ENCODE results near the gene RTBDN.
"Not testable (repeated sequence)": the region's sequence is repeated elsewhere in the genome, so short reads cannot be mapped to it uniquely, and the experiment has no call there.

RTBDN gene

DNA sequence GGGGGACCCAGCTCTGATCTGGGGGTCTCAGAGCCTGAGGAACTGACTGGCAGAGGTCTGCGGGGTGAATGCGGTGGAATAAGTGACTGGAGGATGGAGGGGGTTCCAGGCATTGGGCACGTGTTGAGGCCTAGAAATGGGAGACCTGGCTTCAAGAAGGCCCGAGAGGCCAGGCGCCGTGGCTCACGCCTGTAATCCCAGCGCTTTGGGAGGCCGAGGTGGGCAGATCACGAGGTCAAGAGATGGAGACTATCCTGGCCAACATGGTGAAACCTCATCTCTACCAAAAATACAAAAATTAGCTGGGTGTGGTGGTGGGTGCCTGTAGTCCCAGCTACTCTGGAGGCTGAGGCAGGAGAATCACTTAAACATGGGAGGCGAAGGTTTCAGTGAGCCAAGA lies 16.6 kb downstream of the RTBDN start:
- not testable (repeated sequence) for DNase-seq

DNA sequence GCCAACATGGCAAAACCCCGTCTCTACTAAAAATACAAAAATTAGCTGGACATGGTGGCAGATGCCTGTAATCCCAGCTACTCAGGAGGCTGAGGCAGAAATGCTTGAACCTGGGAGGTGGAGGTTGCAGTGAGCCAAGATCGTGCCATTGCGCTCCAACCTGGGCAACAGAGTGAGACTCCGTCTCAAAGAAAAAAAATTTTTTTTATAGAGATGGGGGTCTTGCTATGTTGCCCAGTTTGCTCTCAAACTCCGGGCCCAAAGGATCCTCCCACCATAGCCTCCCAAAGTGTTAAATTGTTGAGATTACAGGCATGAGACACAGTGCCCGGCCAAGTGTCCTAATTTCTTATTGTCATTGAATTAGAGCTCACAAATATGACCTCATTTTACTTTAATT lies 17.2 kb downstream of the RTBDN start:
- not testable (repeated sequence) for DNase-seq

DNA sequence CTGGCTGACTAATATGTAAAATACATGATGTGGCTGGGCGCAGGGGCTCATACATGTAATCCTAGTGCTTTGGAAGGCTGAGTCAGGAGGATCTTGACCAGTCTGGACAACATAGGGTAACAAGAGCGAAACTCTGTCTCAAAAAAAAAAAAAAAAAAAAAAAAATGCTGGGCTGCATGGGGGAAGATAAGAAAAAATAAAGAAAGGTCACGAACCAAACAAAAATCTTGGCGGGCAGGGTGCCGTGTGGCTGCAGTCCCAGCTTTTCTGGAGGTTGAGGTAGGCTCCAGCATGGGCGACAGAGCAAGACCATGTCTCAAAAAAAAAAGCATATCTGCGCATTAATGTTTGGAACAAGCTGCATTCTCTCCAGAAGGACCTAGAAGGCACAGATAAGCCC lies 19.3 kb downstream of the RTBDN start:
- DNase-seq = no peak

DNA sequence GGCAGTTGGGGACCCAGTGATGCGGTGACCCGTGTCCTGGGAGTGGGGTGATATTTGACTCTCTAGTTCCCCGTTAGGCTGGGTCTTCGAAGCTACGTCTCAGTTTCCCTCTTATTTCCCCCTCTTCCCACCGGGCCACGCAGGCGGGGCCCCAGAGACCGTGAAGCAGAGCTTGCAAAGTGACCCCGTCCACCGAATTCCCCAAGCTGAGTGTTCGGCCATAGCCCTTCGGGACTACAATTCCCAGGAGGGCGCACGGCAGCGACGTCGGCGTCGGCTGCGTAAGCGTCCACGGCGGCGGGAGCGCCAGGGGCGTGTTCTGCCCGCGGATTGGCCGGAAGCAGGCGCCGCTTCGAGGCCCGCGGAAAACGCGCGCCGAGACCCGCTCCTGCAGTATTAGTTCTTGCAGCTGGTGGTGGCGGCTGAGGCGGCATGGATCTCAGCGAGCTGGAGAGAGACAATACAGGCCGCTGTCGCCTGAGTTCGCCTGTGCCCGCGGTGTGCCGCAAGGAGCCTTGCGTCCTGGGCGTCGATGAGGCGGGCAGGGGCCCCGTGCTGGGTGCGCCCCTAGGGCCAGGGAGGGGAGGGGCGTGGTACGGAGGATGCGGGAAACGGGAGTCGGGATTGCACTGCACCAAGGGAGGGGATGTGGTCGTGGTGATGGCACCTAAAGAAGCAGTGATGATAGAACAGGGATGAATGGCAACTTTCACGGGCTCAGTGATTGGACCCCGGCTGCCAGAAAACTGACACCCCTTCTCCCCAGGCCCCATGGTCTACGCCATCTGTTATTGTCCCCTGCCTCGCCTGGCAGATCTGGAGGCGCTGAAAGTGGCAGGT lies 27.9 kb downstream of the RTBDN start, which contains the start of gene RNASEH2A:
RNASEH2A (plus strand) TSS at position 343 of the 840 bp plus-strand sequence; CDS start at position 433, 90 bp downstream.
- peak; percentile 91 for DNase-seq

DNA sequence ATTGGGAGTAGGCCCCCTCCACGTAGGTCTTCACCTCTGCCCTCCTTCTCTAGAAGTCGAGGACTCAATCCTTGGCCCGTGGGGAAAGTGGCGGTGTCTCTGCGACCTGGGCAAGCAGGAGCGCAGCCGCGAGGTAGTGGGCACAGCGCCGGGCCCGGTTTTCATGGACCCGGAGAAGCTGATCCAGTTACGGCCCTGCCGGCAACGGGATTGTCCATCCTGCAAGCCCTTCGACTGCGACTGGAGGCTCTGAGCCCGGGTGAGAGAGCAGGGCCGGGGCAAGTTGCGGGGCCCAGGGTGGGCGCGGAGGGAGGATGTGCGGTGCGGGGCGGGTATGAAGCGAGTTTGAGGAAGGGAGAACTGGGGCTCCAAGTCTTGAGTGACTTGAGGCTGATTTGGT lies 30.3 kb downstream of the RTBDN start:
- DNase-seq = no peak

DNA sequence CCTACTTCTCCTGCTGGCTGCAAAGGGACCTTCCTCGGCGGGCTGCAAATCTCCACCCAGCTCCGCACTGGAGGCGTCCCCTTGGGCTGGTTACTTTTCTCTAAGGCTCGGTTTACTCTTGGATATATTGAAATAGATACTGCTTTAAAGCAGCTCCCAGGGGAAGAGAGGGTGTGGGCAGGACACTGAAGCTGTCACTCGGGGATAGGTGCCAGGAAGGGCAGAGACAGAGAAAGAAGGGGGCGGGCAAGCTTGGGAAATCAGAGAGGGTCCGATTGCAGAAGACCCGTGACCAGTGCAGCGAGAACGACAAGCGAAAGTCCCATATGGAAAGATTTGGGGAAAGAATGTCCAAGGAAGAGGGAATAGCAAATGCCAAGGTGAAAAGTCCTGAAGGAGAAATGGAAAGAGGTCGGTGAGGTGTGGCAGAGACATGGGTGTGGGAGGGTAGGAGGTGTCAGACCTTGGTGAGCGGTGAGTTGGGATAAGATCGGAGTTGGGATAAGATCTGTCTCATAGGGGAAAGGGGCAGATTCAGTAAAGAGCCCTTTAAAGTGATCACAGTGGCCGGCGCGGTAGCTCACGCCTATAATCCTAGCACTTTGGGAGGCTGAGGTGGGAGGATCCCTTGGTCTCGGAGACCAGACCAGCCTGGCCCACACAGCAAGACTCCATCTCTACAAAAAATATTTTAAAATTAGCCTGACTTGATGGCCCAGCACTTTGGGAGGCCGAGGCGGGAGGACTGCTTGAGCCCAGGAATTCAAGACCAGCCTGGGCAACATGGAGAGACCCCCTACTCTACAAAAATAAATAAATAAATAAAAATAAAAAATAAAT lies 31.9 kb downstream of the RTBDN start:
- no peak for DNase-seq

DNA sequence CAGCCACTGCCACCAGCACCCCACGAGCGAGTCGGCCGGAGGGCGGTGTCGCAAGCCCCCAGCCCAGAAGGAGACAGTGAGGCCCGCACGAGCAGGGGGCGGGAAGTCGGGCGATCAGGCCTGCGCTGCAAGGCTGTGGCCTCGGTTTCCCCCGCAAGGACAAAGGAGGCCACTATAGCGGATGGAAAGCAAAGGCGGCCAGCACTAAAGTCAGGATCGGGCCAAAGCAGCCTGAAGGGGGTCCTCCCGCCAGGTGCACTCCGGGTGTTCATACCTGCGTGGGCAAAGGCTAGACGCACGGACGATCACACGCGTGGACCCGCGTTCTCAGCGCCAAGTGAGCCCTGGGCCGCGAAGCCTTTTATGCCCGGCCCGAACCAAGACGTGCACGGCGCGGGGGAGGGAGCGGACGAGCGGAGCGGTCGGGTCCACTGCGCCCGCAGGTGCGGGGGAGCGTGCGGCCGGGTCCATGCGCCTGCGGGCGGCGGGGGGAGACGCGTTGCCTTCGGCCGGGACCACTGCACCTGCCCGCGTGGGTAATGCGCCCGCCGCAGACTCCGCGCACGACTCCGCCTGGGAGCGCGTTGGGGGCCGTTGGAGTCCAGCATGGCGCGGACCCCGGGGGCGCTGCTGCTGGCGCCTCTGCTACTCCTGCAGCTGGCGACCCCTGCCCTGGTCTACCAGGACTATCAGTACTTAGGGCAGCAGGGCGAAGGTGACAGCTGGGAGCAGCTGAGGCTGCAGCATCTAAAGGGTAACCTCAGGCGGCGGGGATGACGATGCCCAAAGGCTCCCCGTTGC lies 32.7 kb downstream of the RTBDN start, which contains the start of the genes PRDX2 and THSD8:
PRDX2 (minus strand) TSS at position 335 of the 801 bp plus-strand sequence. CDS start 539 bp downstream, outside the sequence.
THSD8 (plus strand) TSS at position 604 of the 801 bp plus-strand sequence; CDS start at position 607, 3 bp downstream.
- DNase-seq = peak; percentile 82

DNA sequence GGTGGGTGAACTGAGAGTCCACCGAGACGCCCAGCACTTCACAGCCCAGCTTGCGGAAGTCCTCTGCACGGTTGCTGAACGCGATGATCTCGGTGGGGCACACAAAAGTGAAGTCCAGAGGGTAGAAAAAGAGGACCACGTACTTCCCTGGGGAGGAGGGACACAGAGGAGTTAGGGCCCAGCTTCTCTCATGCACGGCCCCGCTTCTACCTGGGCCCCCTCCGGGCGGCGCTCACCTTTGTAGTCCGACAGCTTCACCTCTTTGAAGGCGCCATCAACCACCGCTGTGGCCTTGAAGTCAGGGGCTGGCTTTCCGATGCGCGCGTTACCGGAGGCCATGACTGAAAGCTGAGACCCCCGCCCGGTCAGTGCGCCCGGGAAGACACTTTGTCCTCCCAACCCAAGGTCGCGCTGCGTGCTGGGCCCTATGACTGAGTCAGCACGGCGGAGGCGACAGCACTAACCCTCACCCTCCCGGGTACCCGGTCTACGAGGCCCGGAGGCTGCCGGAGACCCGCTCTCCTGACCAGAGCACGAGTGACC lies 33.4 kb downstream of the RTBDN start:
- DNase-seq = peak; percentile 37

DNA sequence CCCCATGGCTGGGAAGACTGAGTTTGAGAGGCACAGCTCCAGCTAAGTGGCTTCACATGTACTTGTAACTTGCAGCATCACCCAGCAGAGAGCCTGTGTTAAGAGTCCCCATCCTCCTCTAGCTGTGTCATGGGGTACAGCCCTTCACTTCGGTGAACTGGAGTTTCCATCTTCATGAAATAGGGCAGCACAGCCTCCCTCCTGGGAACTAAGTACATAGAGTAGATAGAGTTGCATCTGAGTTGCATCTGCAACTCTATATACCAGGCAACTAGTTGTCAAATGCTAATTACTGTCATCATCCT lies 34.0 kb downstream of the RTBDN start:
- DNase-seq = no peak

DNA sequence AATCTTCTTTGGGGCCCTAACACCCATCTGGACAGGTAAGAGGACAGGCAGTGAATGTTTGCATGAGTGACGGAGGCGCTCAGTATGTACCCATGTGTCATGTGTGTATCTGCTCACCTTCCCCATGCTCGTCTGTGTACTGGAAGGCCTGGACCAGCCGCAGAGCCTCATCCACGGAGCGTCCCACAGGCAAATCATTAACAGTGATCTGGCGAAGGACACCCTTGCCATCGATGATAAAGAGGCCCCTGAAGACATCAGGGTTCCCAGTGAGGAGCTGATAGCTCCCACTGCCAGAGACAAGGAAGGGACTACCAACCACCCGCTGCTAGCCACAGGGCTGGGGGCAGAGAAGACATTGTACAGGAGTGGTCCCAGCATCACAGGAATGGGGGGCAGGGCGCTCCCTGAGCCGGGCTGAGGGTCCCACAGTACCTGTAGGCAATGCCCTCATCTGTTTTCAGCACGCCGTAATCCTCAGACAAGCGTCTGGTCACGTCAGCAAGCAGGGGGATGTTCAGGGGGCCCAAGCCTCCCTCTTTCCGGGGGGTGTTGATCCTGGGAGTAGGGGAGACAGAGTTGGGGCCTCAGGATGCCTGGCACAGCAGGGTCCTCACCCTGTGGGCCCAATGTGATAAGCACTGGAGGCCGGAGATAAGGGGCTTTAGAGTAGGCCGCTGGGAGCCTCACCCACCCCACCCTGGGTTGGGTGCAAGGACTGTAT lies 34.5 kb downstream of the RTBDN start:
- no peak for DNase-seq

DNA sequence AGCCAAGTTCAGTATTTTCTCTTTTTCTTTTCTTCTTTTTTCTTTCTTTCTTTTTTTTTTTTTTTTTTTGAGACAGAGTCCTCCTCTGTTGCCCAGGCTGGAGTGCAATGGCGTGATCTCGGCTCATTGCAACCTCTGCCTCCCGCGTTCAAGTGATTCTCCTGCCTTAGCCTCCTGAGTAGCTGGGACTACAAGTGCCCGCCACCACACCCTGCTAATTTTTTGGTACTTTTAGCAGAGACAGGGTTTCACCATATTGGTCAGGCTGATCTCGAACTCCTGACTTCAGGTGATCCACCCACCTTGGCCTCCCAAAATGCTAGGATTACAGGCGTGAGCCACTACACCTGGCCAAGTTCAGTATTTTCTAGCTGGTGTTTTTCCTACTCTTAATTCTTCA lies 36.8 kb downstream of the RTBDN start:
- DNase-seq = not testable (repeated sequence)

DNA sequence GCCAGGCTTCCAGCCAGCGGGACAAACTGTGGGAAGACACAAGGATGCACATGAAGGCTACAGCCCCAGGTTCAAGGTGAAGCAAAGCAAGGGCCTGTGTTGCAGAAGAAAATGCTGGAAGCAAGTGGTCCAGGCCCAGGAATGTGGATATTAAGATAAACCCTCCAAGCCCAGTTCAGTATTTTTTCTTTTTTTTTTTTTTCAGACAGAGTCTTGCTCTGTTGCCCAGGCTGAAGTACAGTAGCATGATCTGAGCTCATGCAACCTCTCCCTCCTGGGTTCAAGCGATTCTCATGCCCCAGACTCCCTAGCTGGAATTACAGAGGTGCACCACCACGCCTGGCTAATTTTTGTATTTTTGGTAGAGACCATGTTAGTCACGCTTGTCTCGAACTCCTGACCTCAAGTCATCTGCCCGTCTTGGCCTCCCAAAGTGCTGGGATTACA lies 37.2 kb downstream of the RTBDN start:
- DNase-seq = no peak

DNA sequence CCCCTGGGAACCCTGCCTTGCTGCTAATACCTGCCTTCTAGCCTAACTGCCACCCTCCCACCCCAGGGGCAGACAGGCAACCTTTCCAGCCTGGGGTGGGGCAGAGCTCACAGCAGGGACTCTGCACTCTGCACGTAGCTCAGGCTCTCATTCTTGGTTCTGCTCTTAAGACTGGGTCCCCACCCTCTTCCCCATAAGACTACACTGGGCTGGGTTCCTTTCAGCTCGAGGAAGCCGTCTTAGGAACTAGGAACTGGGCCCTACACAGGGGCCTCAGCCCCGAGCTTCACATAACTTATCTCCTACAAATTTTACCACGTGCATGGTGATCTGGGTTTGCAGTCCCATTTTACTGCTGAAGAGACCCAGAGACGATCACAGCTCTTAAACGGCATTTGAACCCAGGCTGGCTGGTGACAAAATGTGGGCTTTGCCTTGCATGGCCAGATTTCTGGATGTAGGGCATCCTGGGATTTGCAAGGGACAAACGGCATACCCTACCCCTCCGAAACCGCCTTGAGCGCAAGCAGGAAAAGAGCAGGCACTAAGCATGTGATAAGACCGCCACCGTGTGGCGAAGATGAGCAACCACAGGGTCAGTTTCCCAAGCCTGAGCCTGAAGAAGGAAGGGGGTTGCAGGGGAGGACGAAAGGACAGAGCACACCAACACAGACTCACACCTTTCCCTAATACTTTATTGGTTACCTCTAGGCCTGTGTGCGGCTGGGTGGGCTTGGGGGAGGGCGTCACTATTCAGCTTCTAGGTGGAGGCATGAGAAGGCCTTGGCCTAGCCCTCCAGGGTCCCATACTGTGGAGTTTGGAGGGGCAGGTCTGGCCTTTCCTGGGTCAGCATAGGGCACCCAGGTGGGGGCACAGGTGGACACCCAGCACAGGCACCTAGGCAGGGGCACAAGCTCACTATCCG lies 38.0 kb downstream of the RTBDN start:
- peak; percentile 81 for DNase-seq

DNA sequence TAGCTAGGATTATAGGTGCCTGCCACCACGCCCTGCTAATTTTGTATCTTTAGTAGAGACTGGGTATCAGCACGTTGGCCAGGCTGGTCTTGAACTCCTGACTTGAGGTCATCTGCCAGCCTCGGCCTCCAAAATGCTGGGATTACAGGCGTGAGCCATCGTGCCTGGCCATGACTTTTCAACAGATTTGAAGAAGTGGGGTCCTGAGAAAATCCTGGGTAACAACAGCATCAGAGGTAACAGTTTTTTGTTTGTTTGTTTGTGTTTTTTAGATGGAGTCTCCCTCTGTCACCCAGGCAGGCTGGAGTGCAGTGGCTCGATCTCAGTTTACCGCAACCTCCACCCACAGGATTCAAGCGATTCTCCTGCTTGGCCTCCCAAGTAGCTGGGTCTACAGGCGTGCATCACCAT lies 39.4 kb downstream of the RTBDN start:
- no peak for DNase-seq

DNA sequence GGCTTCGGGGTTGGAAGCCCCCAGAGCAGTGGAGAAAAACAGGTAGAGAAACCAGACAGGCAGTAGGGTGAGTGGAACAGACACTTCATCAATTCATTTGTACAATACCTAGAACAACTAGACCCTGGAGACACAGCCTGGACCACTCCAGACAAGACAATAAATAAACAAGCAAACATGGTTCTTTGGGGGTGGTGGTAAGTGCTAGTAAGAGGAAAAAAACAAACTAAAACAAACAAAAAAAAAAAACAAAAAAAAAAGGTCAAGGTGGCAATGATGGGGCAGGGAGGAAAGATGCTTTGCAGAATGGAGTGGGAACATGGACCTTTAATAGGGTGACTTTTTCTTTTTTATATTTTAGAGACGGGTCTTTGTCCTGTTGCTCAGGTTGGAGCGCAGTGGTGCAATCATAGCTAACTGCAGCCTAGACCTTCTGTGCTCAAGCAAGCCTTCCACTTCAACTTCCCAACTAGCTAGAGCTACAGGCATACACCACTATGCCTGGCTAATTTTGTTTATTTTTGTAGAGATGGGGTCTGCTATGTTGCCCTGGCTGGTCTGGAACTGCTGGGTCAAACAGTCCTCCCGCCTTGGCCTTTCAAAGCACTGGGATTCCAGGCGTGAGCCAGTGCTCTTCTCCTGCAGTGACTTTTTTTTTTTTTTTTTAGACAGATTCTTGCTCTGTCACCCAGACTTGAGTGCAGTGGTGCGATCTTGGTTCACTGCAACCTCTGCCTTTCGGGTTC lies 40.0 kb downstream of the RTBDN start:
- DNase-seq = no peak

DNA sequence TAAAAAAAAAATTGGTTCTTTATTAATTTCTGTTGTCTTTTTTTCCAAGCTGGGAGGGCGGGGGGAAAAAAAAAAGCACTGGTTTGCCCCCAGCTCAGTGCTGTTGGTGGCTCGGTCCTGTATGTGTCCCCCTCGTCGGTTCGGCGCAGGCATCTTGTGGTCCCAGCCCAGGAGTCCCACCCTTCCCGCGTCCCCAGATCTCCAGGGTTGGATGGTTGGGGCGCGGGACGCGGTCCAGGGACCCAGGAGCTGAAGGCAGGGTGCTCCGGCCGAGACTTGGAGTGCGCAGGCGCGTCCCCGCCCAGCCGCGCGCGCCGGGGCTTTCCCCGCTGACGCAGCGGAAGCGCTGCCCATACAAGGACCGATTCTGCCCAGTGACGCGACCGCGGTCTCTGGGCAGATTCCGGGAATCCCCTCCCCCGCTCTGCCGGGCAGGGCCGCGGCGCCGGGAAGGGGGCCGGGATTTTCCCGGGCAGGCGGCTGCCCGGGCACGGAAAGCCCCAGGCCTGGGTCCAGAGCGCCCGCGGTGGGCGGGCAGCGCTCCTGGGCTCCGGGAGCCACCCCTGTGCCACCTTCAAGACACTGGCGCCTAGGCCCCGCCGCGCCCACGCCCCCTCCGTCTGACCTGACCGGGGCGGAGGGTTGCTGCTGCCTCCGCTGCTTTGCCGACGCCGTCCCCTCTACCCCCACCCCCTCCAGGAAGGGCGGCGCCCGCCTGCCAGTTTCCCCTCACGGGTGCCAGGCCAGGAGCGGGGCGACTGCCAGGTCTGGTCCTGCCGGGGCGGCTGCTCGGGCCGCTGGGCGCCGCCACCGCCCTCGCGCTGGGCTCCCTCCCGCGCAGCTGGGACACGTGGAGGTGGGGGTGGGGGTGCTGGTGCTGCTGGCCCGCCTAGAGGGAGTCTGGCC lies 40.8 kb downstream of the RTBDN start:
- DNase-seq = peak; percentile 94

DNA sequence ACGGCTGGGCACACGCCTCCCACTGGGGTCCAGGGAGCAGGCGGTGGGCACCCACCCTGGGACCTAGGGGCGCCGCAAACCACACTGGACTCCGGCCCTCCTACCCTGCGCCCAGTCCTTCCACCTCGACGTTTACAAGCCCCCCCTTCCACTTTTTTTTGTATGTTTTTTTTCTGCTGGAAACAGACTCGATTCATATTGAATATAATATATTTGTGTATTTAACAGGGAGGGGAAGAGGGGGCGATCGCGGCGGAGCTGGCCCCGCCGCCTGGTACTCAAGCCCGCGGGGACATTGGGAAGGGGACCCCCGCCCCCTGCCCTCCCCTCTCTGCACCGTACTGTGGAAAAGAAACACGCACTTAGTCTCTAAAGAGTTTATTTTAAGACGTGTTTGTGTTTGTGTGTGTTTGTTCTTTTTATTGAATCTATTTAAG lies 41.5 kb downstream of the RTBDN start:
- peak; percentile 22 for DNase-seq

DNA sequence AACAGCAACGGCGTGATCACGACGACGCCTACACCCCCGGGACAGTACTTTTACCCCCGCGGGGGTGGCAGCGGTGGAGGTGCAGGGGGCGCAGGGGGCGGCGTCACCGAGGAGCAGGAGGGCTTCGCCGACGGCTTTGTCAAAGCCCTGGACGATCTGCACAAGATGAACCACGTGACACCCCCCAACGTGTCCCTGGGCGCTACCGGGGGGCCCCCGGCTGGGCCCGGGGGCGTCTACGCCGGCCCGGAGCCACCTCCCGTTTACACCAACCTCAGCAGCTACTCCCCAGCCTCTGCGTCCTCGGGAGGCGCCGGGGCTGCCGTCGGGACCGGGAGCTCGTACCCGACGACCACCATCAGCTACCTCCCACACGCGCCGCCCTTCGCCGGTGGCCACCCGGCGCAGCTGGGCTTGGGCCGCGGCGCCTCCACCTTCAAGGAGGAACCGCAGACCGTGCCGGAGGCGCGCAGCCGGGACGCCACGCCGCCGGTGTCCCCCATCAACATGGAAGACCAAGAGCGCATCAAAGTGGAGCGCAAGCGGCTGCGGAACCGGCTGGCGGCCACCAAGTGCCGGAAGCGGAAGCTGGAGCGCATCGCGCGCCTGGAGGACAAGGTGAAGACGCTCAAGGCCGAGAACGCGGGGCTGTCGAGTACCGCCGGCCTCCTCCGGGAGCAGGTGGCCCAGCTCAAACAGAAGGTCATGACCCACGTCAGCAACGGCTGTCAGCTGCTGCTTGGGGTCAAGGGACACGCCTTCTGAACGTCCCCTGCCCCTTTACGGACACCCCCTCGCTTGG lies 42.1 kb downstream of the RTBDN start:
- DNase-seq = peak; percentile 84
